H1 (cell line): Measurements from ENCODE around the gene HMGN3. TPM values are rescaled to one million over a fixed set of nuclear protein-coding genes. Genes with fewer than 3 reads are reported as not detected.

Experiments used
- CBX5 ChIP-seq: fragments of 300-800, 300-1000 bp; sonication (generic); IDR thresholded peaks from 2 replicates; pipeline ENCODE4 v1.7.1; 2016; ENCODE audit warnings: antibody characterized with exemption, low read length, low read depth
- CEBPB ChIP-seq: IDR thresholded peaks from 2 replicates; pipeline ENCODE4 v1.6.1; 2012; ENCODE audit warnings: low read depth, low read length
- CTBP2 ChIP-seq: IDR thresholded peaks from 2 replicates; pipeline ENCODE4 v1.7.0; 2011; ENCODE audit warnings: borderline replicate concordance, mild to moderate bottlenecking, moderate library complexity, mixed read lengths, low read length; ENCODE audit not compliant: insufficient read depth, insufficient read length
- GABPA ChIP-seq: IDR thresholded peaks from 2 replicates; pipeline ENCODE4 v1.6.1; 2011; ENCODE audit warnings: mild to moderate bottlenecking, low read length, moderate library complexity, borderline replicate concordance; ENCODE audit not compliant: insufficient read depth
- JUN ChIP-seq: IDR thresholded peaks from 2 replicates; pipeline ENCODE4 v1.6.1; 2011; ENCODE audit warnings: low read depth, mild to moderate bottlenecking, improper control_type of control experiment, low read length
- SUZ12 ChIP-seq: fragments of 200-600 bp; sonication (generic); IDR thresholded peaks from 2 replicates; pipeline ENCODE4 v1.6.1; 2012; ENCODE audit warnings: mild to moderate bottlenecking, inconsistent platforms, low read length, moderate library complexity, mixed read lengths
- polyA plus RNA-seq, 7 experiments: library from polyadenylated mRNA; depleted of rRNA in 3 of 7; stranded (reverse) in 5 of 7; unstranded in 2 of 7; fragments of >200 nt in 5 of 7; fragments of 200-250 nt in 2 of 7; gene quantifications; 1 replicate in 5 of 7; 2 replicates in 1 of 7; 4 replicates in 1 of 7; pipeline versions ENCODE4 v1.2.1 to v1.2.3, GENCODE V29; 2011 to 2013; ENCODE audit warnings: missing spikeins in 2 of 7, mixed read lengths in 2 of 7
- total RNA-seq: library from RNA; stranded (reverse); fragmentation: NEBNext Ultra II Directional; extraction: Animal tissue kit (Norgen Biotek cat#: 25700); gene quantifications from 2 replicates; pipeline ENCODE4 v1.2.1, GENCODE V29; 2021
- TF ChIP-seq, protein P1 (sequence below): fragments of 300-600 bp; sonication (generic); IDR thresholded peaks from 2 replicates; pipeline ENCODE4 v1.7.1; 2012; ENCODE audit warnings: low read length, moderate library complexity, mild to moderate bottlenecking, inconsistent platforms; ENCODE audit not compliant: insufficient replicate concordance
- TF ChIP-seq, protein P2 (sequence below), 3 experiments: IDR thresholded peaks; 1 replicate in 2 of 3; 2 replicates in 1 of 3; pipeline versions ENCODE4 v1.5.1 to v1.6.1; 2011; ENCODE audit warnings: low read length in 3 of 3, mild to moderate bottlenecking in 3 of 3, inconsistent platforms in 2 of 3, low read depth in 1 of 3, moderate library complexity in 1 of 3; ENCODE audit not compliant: insufficient read depth in 1 of 3; ENCODE audit errors: control extremely low read depth in 1 of 3

The HMGN3 gene
- total and polyA plus RNA-seq, 2 of the 8 experiments (the other 6 are each of a cell fraction or from before 2014, with no cell fraction given): 84.4 to 167 TPM

DNA sequence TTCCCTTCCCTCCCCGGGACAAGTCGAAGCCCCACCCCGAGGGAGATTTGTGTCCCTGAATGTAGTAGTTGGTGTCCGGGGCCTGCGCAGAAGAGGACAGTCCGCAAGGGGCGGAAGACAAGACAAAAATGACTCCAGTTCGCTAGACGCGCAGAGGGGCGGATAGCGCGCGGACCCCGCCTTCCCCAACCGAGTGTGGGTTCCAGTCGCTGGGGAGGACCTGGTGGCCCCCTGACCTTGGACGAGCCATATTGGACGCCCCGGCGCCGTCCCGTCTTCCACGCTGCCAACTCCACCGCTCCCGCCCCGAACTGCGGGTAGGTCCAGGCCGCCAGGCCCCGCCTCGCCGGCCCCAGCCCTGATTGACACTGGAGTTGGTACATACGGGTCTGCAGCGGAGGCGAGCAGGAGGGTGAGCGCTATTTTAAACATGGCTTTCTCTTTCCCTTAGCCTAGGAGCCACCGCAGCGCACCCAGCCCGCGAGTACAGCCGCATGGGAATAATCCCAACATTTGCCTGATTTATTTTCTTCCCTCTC is 802 bp downstream of the HMGN3 start (continued):
- TF ChIP-seq GABPA (no peak), JUN (no peak), CTBP2 (no peak), SUZ12 (no peak), CEBPB (no peak), CBX5 (no peak)
- TF ChIP-seq, protein P1, sequence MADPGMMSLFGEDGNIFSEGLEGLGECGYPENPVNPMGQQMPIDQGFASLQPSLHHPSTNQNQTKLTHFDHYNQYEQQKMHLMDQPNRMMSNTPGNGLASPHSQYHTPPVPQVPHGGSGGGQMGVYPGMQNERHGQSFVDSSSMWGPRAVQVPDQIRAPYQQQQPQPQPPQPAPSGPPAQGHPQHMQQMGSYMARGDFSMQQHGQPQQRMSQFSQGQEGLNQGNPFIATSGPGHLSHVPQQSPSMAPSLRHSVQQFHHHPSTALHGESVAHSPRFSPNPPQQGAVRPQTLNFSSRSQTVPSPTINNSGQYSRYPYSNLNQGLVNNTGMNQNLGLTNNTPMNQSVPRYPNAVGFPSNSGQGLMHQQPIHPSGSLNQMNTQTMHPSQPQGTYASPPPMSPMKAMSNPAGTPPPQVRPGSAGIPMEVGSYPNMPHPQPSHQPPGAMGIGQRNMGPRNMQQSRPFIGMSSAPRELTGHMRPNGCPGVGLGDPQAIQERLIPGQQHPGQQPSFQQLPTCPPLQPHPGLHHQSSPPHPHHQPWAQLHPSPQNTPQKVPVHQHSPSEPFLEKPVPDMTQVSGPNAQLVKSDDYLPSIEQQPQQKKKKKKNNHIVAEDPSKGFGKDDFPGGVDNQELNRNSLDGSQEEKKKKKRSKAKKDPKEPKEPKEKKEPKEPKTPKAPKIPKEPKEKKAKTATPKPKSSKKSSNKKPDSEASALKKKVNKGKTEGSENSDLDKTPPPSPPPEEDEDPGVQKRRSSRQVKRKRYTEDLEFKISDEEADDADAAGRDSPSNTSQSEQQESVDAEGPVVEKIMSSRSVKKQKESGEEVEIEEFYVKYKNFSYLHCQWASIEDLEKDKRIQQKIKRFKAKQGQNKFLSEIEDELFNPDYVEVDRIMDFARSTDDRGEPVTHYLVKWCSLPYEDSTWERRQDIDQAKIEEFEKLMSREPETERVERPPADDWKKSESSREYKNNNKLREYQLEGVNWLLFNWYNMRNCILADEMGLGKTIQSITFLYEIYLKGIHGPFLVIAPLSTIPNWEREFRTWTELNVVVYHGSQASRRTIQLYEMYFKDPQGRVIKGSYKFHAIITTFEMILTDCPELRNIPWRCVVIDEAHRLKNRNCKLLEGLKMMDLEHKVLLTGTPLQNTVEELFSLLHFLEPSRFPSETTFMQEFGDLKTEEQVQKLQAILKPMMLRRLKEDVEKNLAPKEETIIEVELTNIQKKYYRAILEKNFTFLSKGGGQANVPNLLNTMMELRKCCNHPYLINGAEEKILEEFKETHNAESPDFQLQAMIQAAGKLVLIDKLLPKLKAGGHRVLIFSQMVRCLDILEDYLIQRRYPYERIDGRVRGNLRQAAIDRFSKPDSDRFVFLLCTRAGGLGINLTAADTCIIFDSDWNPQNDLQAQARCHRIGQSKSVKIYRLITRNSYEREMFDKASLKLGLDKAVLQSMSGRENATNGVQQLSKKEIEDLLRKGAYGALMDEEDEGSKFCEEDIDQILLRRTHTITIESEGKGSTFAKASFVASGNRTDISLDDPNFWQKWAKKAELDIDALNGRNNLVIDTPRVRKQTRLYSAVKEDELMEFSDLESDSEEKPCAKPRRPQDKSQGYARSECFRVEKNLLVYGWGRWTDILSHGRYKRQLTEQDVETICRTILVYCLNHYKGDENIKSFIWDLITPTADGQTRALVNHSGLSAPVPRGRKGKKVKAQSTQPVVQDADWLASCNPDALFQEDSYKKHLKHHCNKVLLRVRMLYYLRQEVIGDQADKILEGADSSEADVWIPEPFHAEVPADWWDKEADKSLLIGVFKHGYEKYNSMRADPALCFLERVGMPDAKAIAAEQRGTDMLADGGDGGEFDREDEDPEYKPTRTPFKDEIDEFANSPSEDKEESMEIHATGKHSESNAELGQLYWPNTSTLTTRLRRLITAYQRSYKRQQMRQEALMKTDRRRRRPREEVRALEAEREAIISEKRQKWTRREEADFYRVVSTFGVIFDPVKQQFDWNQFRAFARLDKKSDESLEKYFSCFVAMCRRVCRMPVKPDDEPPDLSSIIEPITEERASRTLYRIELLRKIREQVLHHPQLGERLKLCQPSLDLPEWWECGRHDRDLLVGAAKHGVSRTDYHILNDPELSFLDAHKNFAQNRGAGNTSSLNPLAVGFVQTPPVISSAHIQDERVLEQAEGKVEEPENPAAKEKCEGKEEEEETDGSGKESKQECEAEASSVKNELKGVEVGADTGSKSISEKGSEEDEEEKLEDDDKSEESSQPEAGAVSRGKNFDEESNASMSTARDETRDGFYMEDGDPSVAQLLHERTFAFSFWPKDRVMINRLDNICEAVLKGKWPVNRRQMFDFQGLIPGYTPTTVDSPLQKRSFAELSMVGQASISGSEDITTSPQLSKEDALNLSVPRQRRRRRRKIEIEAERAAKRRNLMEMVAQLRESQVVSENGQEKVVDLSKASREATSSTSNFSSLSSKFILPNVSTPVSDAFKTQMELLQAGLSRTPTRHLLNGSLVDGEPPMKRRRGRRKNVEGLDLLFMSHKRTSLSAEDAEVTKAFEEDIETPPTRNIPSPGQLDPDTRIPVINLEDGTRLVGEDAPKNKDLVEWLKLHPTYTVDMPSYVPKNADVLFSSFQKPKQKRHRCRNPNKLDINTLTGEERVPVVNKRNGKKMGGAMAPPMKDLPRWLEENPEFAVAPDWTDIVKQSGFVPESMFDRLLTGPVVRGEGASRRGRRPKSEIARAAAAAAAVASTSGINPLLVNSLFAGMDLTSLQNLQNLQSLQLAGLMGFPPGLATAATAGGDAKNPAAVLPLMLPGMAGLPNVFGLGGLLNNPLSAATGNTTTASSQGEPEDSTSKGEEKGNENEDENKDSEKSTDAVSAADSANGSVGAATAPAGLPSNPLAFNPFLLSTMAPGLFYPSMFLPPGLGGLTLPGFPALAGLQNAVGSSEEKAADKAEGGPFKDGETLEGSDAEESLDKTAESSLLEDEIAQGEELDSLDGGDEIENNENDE: no peak
- TF ChIP-seq, protein P2, sequence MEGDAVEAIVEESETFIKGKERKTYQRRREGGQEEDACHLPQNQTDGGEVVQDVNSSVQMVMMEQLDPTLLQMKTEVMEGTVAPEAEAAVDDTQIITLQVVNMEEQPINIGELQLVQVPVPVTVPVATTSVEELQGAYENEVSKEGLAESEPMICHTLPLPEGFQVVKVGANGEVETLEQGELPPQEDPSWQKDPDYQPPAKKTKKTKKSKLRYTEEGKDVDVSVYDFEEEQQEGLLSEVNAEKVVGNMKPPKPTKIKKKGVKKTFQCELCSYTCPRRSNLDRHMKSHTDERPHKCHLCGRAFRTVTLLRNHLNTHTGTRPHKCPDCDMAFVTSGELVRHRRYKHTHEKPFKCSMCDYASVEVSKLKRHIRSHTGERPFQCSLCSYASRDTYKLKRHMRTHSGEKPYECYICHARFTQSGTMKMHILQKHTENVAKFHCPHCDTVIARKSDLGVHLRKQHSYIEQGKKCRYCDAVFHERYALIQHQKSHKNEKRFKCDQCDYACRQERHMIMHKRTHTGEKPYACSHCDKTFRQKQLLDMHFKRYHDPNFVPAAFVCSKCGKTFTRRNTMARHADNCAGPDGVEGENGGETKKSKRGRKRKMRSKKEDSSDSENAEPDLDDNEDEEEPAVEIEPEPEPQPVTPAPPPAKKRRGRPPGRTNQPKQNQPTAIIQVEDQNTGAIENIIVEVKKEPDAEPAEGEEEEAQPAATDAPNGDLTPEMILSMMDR (IDR thresholded peaks at IDR 0.05; ENCODE audit: control extremely low read depth in 1 of 3, insufficient read depth in 1 of 3, low read depth in 1 of 3, low read length in 3 of 3): peak; percentile 8 to 29 (median 27); a peak in 3 of 4 replicates
